HL-60 (cell line): ENCODE results near the gene ROR1.

Source experiments
- DNase-seq, 2 experiments: peaks; one replicate each; pipeline ENCODE4 v3.0.0-alpha.2; 2010 to 2020; ENCODE audit warnings: low read depth in 1 of 2, low spot score in 1 of 2
- H3K27ac ChIP-seq: fragments of 250-450 bp; sonication (Bioruptor Pico); replicated peaks from 2 replicates; pipeline ENCODE4 v1.5.1; 2020; ENCODE audit warnings: mild to moderate bottlenecking, moderate library complexity
- H3K27me3 ChIP-seq: fragments of 250-450 bp; sonication (Bioruptor Pico); 2 replicates; pipeline ENCODE4 v1.5.1; 2021; ENCODE audit warnings: mild to moderate bottlenecking, moderate library complexity; ENCODE audit not compliant: insufficient read depth, poor library complexity, severe bottlenecking
- H3K4me3 ChIP-seq: replicated peaks from 2 replicates; pipeline ENCODE4 v1.5.1; 2011; ENCODE audit warnings: mild to moderate bottlenecking, control low read depth, low read length; ENCODE audit not compliant: insufficient read depth
- CTCF ChIP-seq: IDR thresholded peaks from one replicate; pipeline ENCODE4 v1.5.1; 2011; ENCODE audit warnings: low read length, control low read depth, inconsistent platforms; ENCODE audit not compliant: insufficient read depth
- GABPA ChIP-seq: IDR thresholded peaks from 2 replicates; pipeline ENCODE4 v1.6.1; 2012; ENCODE audit warnings: low read depth
- POLR2AphosphoS5 ChIP-seq: IDR thresholded peaks from 2 replicates; pipeline ENCODE4 v1.6.1; 2012; ENCODE audit warnings: low read depth
- REST ChIP-seq: IDR thresholded peaks from 2 replicates; pipeline ENCODE4 v1.6.1; 2012; ENCODE audit warnings: low read depth; ENCODE audit not compliant: insufficient replicate concordance
- SPI1 ChIP-seq: IDR thresholded peaks from 2 replicates; pipeline ENCODE4 v1.6.1; 2012; ENCODE audit warnings: low read depth, mild to moderate bottlenecking, borderline replicate concordance

The ROR1 gene

GRCh38 chr1:63729227-63729620 is 44.6 kb upstream of the ROR1 start:
- H3K27ac ChIP-seq: no peak overlapping the region
- TF ChIP-seq REST (no peak), CTCF (no peak), POLR2AphosphoS5 (no peak), SPI1 (no peak), GABPA (no peak)
- H3K27me3 ChIP-seq: no peaks in the 10 kb centered on the region
- DNase-seq: no peak
- H3K4me3 ChIP-seq: no peak overlapping the region

- no peak overlapping the region for H3K27ac ChIP-seq
- no peak for DNase-seq
These were observed 43.6 kb upstream of the ROR1 start for GRCh38 chr1:63730211-63730610.

More at GRCh38 chr1:63730211-63730610, 43.6 kb upstream of the ROR1 start:
- Histone ChIP-seq H3K4me3 (no peak overlapping the region), H3K27me3 (no peaks in the 10 kb centered on the region)
- no peak for TF ChIP-seq REST
- no peak for TF ChIP-seq GABPA
- no peak for TF ChIP-seq POLR2AphosphoS5
- TF ChIP-seq SPI1: no peak
- no peak for TF ChIP-seq CTCF
